AG08395 (cell line): ENCODE results near the gene PNLIPRP2.

Experiments used
- DNase-seq: peaks from one replicate; pipeline ENCODE4 v3.0.0; 2012; ENCODE audit warnings: mixed read lengths, low spot score

The PNLIPRP2 gene

GRCh38 chr10:116612107-116612769 is 8.5 kb upstream of the PNLIPRP2 start:
- no peak for DNase-seq

- DNase-seq = no peak
Measured at GRCh38 chr10:116613471-116613870, 7.3 kb upstream of the PNLIPRP2 start.

- DNase-seq = no peak
Measured at GRCh38 chr10:116614796-116615195, 6.0 kb upstream of the PNLIPRP2 start.

- DNase-seq = no peak
Measured at GRCh38 chr10:116615199-116615776, 5.5 kb upstream of the PNLIPRP2 start.

GRCh38 chr10:116621476-116621875 is 723 bp downstream of the PNLIPRP2 start:
- no peak for DNase-seq

GRCh38 chr10:116621934-116622655 is 1.3 kb downstream of the PNLIPRP2 start:
- DNase-seq = no peak

- no peak for DNase-seq
Measured at GRCh38 chr10:116625845-116626244, 5.1 kb downstream of the PNLIPRP2 start.

- DNase-seq = no peak
Measured at GRCh38 chr10:116626815-116627214, 6.1 kb downstream of the PNLIPRP2 start.

- DNase-seq = no peak
Measured at GRCh38 chr10:116627386-116627933, 6.7 kb downstream of the PNLIPRP2 start.

- DNase-seq = no peak
Measured at GRCh38 chr10:116629340-116629739, 8.6 kb downstream of the PNLIPRP2 start.

- DNase-seq = no peak
Measured at GRCh38 chr10:116630020-116630419, 9.3 kb downstream of the PNLIPRP2 start.

- no peak for DNase-seq
Measured at GRCh38 chr10:116631871-116632295, 11.1 kb downstream of the PNLIPRP2 start.

GRCh38 chr10:116632596-116633215 is 12.0 kb downstream of the PNLIPRP2 start:
- DNase-seq = no peak

- DNase-seq = no peak
Measured at GRCh38 chr10:116633216-116633600, 12.5 kb downstream of the PNLIPRP2 start.

- DNase-seq = no peak
Measured at GRCh38 chr10:116634126-116634975, 13.6 kb downstream of the PNLIPRP2 start.

- DNase-seq = no peak
Measured at GRCh38 chr10:116636385-116636784, 15.6 kb downstream of the PNLIPRP2 start.

GRCh38 chr10:116636976-116637375 is 16.2 kb downstream of the PNLIPRP2 start:
- DNase-seq = no peak

GRCh38 chr10:116637830-116638229 is 17.1 kb downstream of the PNLIPRP2 start:
- no peak for DNase-seq

- no peak for DNase-seq
Measured at GRCh38 chr10:116646502-116646901, 25.7 kb downstream of the PNLIPRP2 start.

GRCh38 chr10:116648903-116649302 is 28.1 kb downstream of the PNLIPRP2 start:
- no peak for DNase-seq

GRCh38 chr10:116653885-116654284 is 33.1 kb downstream of the PNLIPRP2 start:
- DNase-seq = no peak

GRCh38 chr10:116654816-116655215 is 34.1 kb downstream of the PNLIPRP2 start:
- DNase-seq = no peak
